Body of pancreas (tissue), 4 donors: ENCODE measurements around the gene KCNMB2.

Experiments
- POLR2A ChIP-seq, 3 donors: fragments of 450-650 bp; IDR thresholded peaks; one replicate each; pipeline ENCODE4 v1.6.1; 2016; ENCODE audit warnings: antibody characterized with exemption in 3 of 3, mild to moderate bottlenecking in 2 of 3
- TF ChIP-seq, protein P1 (sequence below), 7 experiments: fragments of 450-650 bp in 4 of 7; fragments of 200-600 bp in 3 of 7; sonication (generic) in 3 of 7; IDR thresholded peaks; one replicate each; pipeline ENCODE4 v1.5.1; 2016 to 2019; ENCODE audit warnings: antibody characterized with exemption in 7 of 7

DNA sequence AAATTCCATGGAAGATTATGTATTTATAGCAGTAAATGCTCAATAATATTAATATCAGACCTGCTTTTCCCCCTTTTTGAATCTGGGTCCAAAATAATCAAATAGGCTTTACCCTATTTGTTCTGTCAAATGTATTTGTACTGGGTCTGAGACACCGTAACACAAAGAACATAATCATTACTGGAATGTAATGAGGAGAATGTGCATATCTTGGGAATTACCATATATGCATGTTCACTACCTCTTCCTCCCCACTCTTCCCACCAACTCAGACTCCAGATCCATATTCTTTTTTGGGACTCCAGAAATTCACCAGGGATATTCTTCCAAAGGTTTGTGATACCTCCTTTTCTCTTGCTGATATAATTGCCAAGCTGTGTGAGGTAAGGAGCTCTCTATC lies 237.1 kb downstream of the KCNMB2 start:
- TF ChIP-seq, protein P1, sequence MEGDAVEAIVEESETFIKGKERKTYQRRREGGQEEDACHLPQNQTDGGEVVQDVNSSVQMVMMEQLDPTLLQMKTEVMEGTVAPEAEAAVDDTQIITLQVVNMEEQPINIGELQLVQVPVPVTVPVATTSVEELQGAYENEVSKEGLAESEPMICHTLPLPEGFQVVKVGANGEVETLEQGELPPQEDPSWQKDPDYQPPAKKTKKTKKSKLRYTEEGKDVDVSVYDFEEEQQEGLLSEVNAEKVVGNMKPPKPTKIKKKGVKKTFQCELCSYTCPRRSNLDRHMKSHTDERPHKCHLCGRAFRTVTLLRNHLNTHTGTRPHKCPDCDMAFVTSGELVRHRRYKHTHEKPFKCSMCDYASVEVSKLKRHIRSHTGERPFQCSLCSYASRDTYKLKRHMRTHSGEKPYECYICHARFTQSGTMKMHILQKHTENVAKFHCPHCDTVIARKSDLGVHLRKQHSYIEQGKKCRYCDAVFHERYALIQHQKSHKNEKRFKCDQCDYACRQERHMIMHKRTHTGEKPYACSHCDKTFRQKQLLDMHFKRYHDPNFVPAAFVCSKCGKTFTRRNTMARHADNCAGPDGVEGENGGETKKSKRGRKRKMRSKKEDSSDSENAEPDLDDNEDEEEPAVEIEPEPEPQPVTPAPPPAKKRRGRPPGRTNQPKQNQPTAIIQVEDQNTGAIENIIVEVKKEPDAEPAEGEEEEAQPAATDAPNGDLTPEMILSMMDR (IDR thresholded peaks at IDR 0.05), result no peak
- no peak for TF ChIP-seq POLR2A (IDR thresholded peaks at IDR 0.05)
